ENCODE measurements around the gene DNAJB1.
"Not testable (repeated sequence)": the region's sequence is repeated elsewhere in the genome, so short reads cannot be mapped to it uniquely, and the experiment has no call there.

DNAJB1 gene

DNA sequence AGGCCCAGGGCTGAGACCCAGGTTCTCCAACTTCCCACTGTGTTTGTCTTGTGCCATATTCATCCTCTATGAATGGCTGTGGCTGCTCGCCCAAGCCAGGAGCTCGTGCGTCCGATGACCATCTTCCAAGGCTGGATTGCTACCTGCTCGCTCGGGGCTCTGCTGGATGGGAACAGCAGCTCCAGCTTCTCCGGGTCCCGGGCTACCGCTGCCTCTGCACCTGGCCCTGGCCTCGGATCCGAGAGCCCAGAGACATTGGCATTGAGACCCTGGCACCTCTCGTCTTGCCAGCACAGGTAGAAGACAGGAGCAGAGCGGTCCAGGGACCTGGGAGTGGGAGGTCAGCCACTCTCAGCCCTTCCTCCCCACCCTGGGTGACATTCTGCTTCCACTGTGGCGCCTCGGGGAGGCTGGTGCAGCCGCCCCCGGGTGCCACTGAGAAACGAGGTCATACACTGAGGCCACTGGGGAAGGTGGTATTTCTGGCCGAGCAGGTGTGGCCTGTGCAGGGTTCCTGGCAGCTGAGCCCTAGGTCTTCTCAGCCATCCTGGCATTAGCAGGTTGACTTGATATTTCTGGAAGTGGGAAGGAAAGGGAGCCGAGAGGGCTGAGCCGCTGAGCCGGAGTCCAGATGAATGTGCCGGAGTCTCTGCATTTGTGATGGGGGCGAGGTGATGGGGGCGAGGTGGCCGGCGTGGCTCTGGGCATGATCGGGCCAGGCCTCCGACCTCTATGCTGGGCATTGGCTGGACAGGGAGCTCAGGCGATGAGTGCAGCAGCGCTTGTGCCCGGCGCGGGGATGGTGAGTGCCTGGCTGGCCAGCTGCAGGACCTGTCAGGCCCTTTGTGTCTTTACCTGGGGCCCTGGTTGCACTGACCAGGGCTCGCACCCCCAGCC lies 35.1 kb upstream of the DNAJB1 start:
- no peak overlapping the region for H3K27ac ChIP-seq (ENCODE audit: low read depth in 2 of 2, low read length in 2 of 2)
- H3K9ac ChIP-seq (ENCODE audit: low read depth in 1 of 2, low read length in 2 of 2): no peak overlapping the region
- H3K9me3 ChIP-seq (ENCODE audit: control insufficient read depth in 2 of 2, low read length in 2 of 2): no peaks in the 10 kb centered on the region
- peaks cover 0 to 4% of the 10 kb centered on the region in 2 donors for H3K36me3 ChIP-seq (ENCODE audit: control insufficient read depth in 2 of 2, insufficient read depth in 2 of 2, low read length in 2 of 2)
- H3K4me3 ChIP-seq (ENCODE audit: low read length in 2 of 2): no peak overlapping the region
- H3K4me1 ChIP-seq (ENCODE audit: control insufficient read depth in 2 of 2, insufficient read depth in 2 of 2, low read length in 2 of 2): peaks cover 6 to 17% of the 10 kb centered on the region in 2 donors
- H3K27me3 ChIP-seq (ENCODE audit: control insufficient read depth in 2 of 2, insufficient read depth in 2 of 2, low read length in 2 of 2): no peaks in the 10 kb centered on the region

DNA sequence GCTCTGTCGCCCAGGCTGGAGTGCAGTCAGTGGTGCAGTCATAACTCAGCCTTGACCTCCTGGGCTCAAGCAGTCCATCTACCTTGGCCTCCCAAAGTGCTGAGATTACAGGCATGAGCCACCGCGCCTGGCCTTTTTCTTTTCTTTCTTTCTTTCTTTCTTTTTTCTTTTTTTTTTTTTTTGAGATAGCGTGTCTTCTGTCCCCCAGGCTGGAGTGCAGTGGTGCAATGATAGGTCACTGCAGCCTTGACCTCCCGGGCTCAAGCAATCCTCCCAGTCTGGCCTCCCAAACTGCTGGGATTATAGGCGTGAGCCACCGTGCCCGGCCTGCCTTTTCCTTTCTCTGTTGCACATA lies 33.8 kb upstream of the DNAJB1 start:
- not testable (repeated sequence) for H3K9ac ChIP-seq (ENCODE audit: low read depth in 1 of 2, low read length in 2 of 2); H3K36me3 ChIP-seq (ENCODE audit: control insufficient read depth in 2 of 2, insufficient read depth in 2 of 2, low read length in 2 of 2); H3K4me3 ChIP-seq (ENCODE audit: low read length in 2 of 2); H3K27me3 ChIP-seq (ENCODE audit: control insufficient read depth in 2 of 2, insufficient read depth in 2 of 2, low read length in 2 of 2); H3K9me3 ChIP-seq (ENCODE audit: control insufficient read depth in 2 of 2, low read length in 2 of 2); H3K27ac ChIP-seq (ENCODE audit: low read depth in 2 of 2, low read length in 2 of 2)
- peaks cover 6 to 17% of the 10 kb centered on the region in 2 donors for H3K4me1 ChIP-seq (ENCODE audit: control insufficient read depth in 2 of 2, insufficient read depth in 2 of 2, low read length in 2 of 2)

DNA sequence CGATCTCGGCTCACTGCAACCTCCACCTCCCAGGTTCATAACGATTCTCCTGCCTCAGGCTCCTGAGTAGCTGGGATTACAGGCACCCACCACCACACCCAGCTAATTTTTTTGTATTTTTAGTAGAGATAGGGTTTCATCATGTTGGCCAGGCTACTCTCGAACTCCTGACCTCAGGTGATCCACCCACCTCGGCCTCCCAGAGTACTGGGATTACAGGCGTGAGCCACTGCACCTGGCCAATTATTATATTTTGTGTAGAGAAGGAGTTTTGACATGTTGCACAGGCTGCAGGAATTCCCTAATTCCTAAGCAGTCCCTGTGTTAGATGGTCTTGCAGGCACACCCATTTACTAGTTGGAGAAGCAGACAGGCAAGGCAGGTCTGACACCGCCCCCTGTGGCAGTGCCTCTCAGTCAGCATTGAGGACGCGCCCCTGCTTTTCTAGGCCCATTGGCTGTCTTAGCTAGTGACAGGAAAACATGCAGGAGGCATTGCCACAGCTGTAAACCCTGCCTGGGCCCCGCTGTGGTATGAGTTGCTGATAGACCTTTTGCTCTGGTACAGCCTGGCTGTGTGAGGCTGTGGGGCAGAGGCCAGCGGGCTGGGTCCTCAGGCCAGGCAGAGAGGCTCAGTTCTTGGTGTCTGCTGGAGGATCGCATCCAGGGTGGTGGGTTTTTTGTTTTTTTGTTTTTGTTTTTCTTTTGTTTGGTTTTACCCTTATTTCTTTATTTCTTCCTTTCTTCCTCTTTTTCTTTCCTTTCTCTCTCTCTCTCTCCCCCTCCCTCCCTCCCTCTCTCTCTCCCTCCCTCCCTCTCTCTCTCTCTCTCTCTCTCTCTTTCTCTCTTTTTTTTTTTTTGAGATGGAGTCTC lies 33.2 kb upstream of the DNAJB1 start:
- H3K9me3 ChIP-seq (ENCODE audit: control insufficient read depth in 2 of 2, low read length in 2 of 2); H3K36me3 ChIP-seq (ENCODE audit: control insufficient read depth in 2 of 2, insufficient read depth in 2 of 2, low read length in 2 of 2); H3K27me3 ChIP-seq (ENCODE audit: control insufficient read depth in 2 of 2, insufficient read depth in 2 of 2, low read length in 2 of 2): not testable (repeated sequence)
- Histone ChIP-seq H3K27ac (ENCODE audit: low read depth in 2 of 2, low read length in 2 of 2) (peak overlapping the region; percentile 65 to 79), H3K9ac (ENCODE audit: low read depth in 1 of 2, low read length in 2 of 2) (peak overlapping the region; percentile 14 to 39), H3K4me1 (ENCODE audit: control insufficient read depth in 2 of 2, insufficient read depth in 2 of 2, low read length in 2 of 2) (peaks cover 4 to 15% of the 10 kb centered on the region in 2 donors), H3K4me3 (ENCODE audit: low read length in 2 of 2) (peak overlapping the region in 1 of 2 donors; percentile 10)

DNA sequence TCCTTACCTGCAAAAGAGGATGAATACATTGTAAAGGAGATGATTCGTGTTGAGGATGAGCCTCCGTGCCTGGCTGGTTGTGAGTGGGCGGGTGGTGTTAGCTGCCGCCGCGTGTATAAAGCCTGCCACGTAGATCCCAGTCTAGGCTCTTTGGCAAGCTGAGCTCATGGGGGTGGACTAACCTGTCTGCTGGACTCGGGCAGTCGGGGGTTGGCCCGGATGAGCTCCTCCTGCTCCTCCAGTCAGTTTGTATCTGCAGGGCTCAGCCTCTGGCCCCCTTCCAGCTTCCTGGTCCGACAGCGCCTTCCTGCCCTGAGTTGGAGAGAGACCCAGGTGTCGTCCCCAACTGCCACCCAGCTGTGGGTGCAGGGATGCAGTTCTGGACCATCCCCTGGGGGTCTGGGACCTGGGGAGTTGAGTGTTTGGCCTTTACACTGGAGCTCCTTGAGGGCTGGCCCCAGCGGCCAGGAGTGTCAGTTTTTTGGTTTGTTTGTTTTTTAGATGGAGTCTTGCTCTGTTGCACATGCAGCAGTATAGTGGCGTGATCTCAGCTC lies 32.1 kb upstream of the DNAJB1 start:
- Histone ChIP-seq H3K27ac (ENCODE audit: low read depth in 2 of 2, low read length in 2 of 2) (peak overlapping the region; percentile 65 to 79), H3K4me1 (ENCODE audit: control insufficient read depth in 2 of 2, insufficient read depth in 2 of 2, low read length in 2 of 2) (peaks cover 3 to 15% of the 10 kb centered on the region in 2 donors), H3K36me3 (ENCODE audit: control insufficient read depth in 2 of 2, insufficient read depth in 2 of 2, low read length in 2 of 2) (peaks cover 0 to 4% of the 10 kb centered on the region in 2 donors), H3K9ac (ENCODE audit: low read depth in 1 of 2, low read length in 2 of 2) (peak overlapping the region; percentile 44 to 52), H3K9me3 (ENCODE audit: control insufficient read depth in 2 of 2, low read length in 2 of 2) (no peaks in the 10 kb centered on the region), H3K27me3 (ENCODE audit: control insufficient read depth in 2 of 2, insufficient read depth in 2 of 2, low read length in 2 of 2) (no peaks in the 10 kb centered on the region), H3K4me3 (ENCODE audit: low read length in 2 of 2) (peak overlapping the region in 1 of 2 donors; percentile 57)

DNA sequence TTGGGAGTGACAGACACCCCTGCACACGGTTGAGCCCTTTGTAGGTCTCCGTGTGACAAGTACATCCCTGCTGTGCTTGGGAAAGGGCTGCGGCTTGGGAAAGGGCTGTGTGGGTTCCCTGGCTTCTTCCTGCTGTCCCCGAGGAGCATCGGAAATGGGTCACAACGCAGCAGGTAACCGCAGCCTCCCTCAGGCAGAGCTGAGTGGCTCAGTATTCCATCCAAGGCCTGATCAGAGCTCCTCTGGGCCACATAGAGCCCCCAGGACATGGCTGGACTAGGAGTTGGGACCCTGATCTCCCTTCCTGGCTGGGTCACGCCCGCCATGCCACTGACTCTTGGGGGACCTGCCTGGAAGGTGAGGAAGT lies 27.5 kb upstream of the DNAJB1 start:
- Histone ChIP-seq H3K36me3 (ENCODE audit: control insufficient read depth in 2 of 2, insufficient read depth in 2 of 2, low read length in 2 of 2) (peaks cover 0 to 2% of the 10 kb centered on the region in 2 donors), H3K9me3 (ENCODE audit: control insufficient read depth in 2 of 2, low read length in 2 of 2) (no peaks in the 10 kb centered on the region), H3K27ac (ENCODE audit: low read depth in 2 of 2, low read length in 2 of 2) (no peak overlapping the region), H3K27me3 (ENCODE audit: control insufficient read depth in 2 of 2, insufficient read depth in 2 of 2, low read length in 2 of 2) (no peaks in the 10 kb centered on the region), H3K9ac (ENCODE audit: low read depth in 1 of 2, low read length in 2 of 2) (no peak overlapping the region), H3K4me3 (ENCODE audit: low read length in 2 of 2) (no peak overlapping the region), H3K4me1 (ENCODE audit: control insufficient read depth in 2 of 2, insufficient read depth in 2 of 2, low read length in 2 of 2) (peaks cover 0 to 10% of the 10 kb centered on the region in 2 donors)

DNA sequence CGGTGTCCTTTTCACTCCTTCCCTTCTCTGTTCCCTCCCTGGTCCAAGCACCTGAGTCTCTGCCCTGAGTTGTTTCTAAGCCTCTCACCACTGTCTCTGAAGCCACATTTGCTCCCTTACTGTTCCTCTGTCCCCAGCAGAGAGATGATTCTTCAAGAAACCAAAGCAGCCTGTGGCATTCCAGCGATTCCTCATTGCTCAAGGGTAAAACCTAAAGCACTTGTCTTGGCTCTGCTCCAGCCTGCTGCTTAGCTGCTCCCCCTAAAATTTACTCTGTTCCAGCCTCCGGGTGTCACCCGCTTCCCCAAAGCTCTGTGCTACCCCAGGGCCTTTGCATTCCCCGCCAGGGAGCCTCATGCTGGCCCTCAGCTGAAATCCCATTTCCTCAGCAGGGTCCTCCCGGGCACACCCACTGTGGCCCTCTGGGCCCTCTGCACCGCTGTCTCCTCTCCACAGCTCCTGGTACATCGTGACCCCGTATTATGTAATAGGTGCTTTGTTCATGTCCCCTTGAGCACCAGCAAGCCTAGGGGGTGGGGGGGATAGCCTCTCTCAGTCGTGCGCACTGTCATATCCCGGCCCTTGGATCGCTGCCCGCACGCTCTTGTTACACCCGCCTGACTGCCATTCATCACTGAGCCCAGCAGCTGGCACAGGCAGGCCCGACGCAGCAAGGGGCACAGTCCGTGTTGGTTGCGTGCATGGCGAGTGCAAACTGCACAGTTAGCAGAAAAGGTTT lies 26.9 kb upstream of the DNAJB1 start:
- Histone ChIP-seq H3K9ac (ENCODE audit: low read depth in 1 of 2, low read length in 2 of 2) (no peak overlapping the region), H3K36me3 (ENCODE audit: control insufficient read depth in 2 of 2, insufficient read depth in 2 of 2, low read length in 2 of 2) (peaks cover 0 to 2% of the 10 kb centered on the region in 2 donors), H3K9me3 (ENCODE audit: control insufficient read depth in 2 of 2, low read length in 2 of 2) (no peaks in the 10 kb centered on the region), H3K27ac (ENCODE audit: low read depth in 2 of 2, low read length in 2 of 2) (no peak overlapping the region), H3K4me3 (ENCODE audit: low read length in 2 of 2) (no peak overlapping the region), H3K27me3 (ENCODE audit: control insufficient read depth in 2 of 2, insufficient read depth in 2 of 2, low read length in 2 of 2) (no peaks in the 10 kb centered on the region), H3K4me1 (ENCODE audit: control insufficient read depth in 2 of 2, insufficient read depth in 2 of 2, low read length in 2 of 2) (peaks cover 0 to 4% of the 10 kb centered on the region in 2 donors)

DNA sequence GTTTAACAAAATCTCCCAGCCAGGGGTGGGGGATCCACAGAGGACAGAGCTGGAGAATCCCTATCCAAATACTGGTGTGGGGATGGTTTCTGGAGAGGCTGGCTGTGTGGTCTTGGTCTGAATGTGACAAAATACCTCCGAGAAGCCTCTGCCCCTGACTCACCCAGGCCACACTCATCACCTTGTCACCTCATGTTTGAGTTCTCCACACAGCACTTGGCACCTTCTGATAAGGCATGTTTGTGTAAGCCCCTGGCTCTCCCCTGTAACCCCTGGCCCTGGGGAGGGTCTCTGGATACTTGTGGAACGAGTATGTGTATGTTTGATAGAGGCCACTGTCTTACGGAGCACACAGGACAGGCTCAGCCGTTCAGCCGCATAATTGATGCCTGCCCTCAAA lies 25.9 kb upstream of the DNAJB1 start:
- no peak overlapping the region for H3K27ac ChIP-seq (ENCODE audit: low read depth in 2 of 2, low read length in 2 of 2)
- peaks cover 4 to 5% of the 10 kb centered on the region in 2 donors for H3K36me3 ChIP-seq (ENCODE audit: control insufficient read depth in 2 of 2, insufficient read depth in 2 of 2, low read length in 2 of 2)
- no peak overlapping the region for H3K9ac ChIP-seq (ENCODE audit: low read depth in 1 of 2, low read length in 2 of 2)
- no peaks in the 10 kb centered on the region for H3K4me1 ChIP-seq (ENCODE audit: control insufficient read depth in 2 of 2, insufficient read depth in 2 of 2, low read length in 2 of 2)
- H3K27me3 ChIP-seq (ENCODE audit: control insufficient read depth in 2 of 2, insufficient read depth in 2 of 2, low read length in 2 of 2): no peaks in the 10 kb centered on the region
- H3K4me3 ChIP-seq (ENCODE audit: low read length in 2 of 2): no peak overlapping the region
- H3K9me3 ChIP-seq (ENCODE audit: control insufficient read depth in 2 of 2, low read length in 2 of 2): no peaks in the 10 kb centered on the region

DNA sequence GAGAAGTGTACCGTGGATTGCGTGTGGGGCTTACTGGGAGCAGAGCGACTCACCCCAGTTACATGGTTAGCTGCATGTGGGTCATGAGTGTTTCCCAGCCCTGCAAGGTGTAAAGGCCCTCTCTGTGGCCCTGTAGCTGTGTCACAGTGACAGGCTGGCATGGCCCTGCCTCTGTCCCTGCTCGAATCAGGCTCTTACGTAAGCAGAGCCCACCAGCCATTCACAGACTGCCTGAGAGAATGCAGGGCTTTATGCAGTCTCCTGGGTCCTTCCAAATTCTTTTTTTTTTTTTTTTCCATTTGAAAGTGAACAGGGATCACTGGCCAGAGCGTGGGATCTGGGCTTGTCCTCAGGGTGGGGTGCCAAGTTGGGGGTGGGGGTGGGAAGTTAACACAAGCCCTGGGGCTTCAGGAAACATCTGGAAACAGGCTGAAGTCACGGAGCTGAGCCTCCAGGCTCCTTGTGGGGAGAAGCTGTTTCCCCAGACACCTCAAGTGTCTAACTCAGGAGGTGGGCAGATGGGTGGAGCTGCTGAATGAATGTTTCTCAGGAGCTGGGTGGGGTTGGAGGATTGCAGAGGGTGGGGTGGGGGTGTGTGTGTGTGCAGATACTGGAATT lies 24.6 kb upstream of the DNAJB1 start:
- peaks cover 0 to 2% of the 10 kb centered on the region in 2 donors for H3K4me1 ChIP-seq (ENCODE audit: control insufficient read depth in 2 of 2, insufficient read depth in 2 of 2, low read length in 2 of 2)

DNA sequence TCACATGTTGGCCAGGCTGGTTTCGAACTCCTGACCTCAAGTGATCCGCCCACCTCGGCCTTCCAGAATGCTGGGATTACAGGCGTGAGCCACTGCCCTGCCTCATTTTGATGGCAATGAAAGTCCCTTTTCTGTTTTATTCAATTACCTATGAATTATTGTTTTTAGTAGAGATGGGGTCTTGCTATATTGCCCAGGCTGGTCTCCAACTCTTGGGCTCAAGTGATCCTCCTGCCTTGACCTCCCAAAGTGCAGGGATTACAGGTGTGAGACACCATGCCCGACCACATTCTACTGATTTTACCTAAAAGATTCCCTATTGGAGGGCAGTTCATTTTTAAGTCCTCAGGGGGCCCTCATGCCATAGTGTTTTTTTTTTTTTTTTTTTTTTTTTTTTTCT lies 23.8 kb upstream of the DNAJB1 start:
- H3K9ac ChIP-seq (ENCODE audit: low read depth in 1 of 2, low read length in 2 of 2); H3K4me3 ChIP-seq (ENCODE audit: low read length in 2 of 2); H3K9me3 ChIP-seq (ENCODE audit: control insufficient read depth in 2 of 2, low read length in 2 of 2); H3K36me3 ChIP-seq (ENCODE audit: control insufficient read depth in 2 of 2, insufficient read depth in 2 of 2, low read length in 2 of 2); H3K27me3 ChIP-seq (ENCODE audit: control insufficient read depth in 2 of 2, insufficient read depth in 2 of 2, low read length in 2 of 2); H3K27ac ChIP-seq (ENCODE audit: low read depth in 2 of 2, low read length in 2 of 2); H3K4me1 ChIP-seq (ENCODE audit: control insufficient read depth in 2 of 2, insufficient read depth in 2 of 2, low read length in 2 of 2): not testable (repeated sequence)

More for the DNA sequence above, 24.6 kb upstream of the DNAJB1 start:
- Histone ChIP-seq H3K36me3 (ENCODE audit: control insufficient read depth in 2 of 2, insufficient read depth in 2 of 2, low read length in 2 of 2) (peaks cover 4 to 5% of the 10 kb centered on the region in 2 donors), H3K9ac (ENCODE audit: low read depth in 1 of 2, low read length in 2 of 2) (no peak overlapping the region), H3K27ac (ENCODE audit: low read depth in 2 of 2, low read length in 2 of 2) (no peak overlapping the region), H3K27me3 (ENCODE audit: control insufficient read depth in 2 of 2, insufficient read depth in 2 of 2, low read length in 2 of 2) (no peaks in the 10 kb centered on the region), H3K4me3 (ENCODE audit: low read length in 2 of 2) (no peak overlapping the region), H3K9me3 (ENCODE audit: control insufficient read depth in 2 of 2, low read length in 2 of 2) (no peaks in the 10 kb centered on the region)

Measured in mucosa of rectum (tissue), 2 donors.